GM20431 (cell line): Measurements from ENCODE around the gene DAAM1.

Experiments used
- in situ Hi-C: fragments of 300-500 bp; cut with MseI, MboI; formaldehyde crosslinking; loops from one replicate; pipeline ENCODE4 v1.15.0; 2020; ENCODE audit warnings: low sequenced_read_pairs; ENCODE audit not compliant: unreplicated experiment

The DAAM1 gene

DNA sequence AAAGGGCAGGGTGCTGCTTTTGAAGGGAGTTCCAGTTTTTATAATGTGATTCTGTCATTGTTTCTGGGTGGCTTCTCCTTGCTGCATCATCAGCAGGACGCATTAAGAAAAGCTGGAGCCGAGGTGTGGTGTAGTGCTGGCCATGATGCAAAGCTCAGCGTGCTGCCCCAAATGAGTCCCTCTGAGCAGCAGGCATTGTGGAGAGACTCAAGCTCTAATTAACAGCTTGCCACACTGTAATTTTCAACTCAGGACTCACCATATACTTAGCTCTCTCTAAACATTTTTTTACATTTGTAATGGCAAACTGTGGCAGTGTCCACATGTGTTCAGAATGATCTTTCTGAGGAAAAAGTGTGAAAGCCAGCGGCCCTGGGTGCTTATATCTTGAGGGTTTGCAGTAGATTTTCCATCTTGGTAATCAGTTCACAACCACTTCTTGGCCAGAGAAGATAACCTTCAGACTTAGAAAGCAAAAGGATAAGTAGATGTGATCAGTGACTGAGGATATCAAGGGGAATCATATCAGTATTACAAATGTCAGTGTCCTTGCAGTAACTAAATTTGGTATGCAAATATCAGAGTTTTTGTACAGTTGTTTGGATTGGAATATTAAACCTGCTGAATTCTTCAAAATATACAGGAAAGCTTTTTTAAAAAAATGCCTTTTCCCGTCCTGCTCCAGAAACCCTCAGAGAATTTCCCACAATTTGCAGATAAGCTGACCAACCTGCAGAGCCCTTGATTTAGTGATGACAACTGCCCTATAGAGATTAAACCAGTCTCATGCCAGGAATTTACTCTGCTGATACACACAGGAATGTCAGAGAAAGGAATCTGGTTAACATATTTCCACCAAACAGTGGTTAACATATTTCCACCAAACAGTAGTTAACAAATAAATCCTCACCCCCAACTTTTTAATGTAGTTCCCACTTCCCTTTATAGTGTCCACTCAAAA is 63.6 kb downstream of the DAAM1 start:
- in situ Hi-C loops = no loop called here

DNA sequence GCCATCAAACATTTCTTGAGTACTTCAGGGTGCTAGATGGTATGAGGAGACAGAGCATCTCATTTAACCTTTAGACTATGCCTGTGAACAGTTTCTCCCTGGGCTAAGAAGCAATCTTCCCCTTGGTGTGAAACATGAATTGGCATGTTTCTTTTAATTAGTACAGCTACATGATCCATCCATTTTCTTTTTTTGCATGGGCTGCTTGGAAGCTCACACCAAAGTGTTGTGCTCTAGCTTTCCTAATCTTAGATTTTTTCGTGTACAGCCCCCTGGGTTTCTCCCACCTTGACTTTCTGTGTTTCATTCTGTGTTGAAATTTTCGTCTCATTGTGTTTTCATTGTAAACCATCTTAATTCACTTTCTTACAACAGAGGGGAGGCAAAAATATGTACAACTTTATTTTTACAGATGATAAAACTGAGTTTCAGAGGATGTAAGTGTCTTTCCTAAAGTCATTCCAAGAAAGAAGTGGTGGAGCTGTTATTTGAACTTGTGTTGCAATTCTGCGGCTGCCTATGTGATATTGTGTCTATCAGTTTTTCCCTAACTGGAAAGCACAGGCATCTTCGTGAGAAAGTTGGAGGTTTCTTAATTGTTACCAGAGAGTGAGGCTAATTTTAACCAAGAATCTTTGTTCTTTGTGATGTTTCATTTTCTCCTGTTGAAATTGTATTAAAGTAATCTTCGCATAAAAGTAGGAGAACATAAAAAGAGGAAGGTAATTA is 64.5 kb downstream of the DAAM1 start:
- in situ Hi-C loops = no loop called here

DNA sequence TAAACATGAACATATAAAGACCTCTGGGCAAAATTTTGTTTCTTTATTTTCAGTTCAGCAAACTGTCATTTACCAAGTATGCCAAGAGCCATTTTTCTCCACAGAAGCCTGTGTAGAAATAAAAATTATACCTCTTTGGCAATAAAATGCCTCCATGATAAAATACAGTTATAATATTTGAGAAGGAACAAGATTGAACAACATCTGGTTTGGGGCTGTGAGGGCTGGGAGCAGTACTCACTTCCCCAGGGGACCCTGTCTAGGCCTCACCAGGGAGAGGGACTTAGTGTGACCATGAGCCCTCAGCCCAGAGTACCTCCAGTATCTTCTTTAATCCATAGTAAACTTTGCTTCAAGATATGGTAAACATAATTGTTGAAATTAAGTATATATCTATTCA is 65.1 kb downstream of the DAAM1 start:
- in situ Hi-C loops = no loop called here

DNA sequence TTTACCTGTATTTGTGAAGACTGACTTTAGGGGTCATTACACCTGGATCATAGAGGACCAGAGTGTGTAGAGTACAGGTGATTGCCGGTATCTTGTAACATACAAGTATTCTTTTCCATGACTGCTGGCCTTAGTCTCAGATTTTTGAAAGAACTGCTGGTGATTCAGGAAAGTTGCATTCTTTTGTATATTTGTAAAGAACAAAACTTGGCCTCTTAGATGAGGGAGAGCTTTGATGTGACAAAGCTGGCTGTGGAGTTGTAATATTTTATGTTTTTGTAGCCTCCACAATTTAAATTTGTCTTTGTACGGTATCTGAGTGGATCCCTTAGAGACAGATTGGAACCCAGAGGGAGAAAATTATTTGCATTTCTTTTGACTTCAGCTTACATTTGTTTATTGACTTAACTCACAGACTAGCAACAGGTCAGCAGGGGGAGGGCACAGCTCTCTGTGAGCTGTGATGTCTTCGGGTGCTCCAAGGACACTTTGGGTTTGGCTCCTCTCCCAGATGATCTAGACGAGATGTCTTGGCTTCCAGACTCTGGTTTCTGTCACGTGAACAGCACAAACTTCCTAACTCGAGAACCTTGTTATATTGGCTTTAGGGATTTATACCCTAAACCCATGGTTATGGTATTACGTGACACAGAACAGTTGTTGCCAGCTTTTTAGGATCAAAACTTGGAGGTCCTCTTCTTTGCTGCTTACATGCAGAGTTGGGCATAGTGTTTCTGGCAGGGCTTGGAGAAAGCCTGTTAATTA is 65.9 kb downstream of the DAAM1 start:
- in situ Hi-C loops = no loop called here

DNA sequence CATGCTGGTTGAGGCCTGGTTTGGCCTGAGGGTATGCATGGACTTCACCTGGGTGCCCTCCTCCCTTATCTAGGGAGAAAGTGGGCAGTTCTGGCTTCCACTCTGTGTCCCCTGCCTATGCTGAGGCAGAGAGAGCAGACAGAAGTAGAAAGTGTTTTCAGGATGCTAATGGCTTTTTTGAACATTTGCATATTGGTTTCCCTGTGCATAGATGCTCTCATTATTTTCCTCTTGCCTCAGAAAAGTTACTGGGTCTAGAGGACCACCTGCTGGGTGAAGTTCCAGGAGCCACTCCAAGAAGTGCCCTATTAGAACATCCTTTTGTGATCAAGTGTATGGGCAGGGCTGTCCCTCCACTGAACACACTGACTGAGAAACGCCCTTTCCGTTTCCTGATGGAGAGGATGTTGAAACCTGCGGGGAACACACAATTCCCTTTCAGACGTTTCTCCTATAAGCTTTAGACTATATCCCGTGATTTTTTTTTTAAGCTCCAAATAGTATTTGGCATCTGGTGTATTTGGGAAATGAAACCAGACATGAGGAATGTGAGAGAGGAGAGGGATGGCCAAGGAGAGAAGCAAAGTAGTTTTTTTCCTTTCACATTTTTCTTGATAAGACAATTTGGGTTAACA is 66.6 kb downstream of the DAAM1 start:
- in situ Hi-C loops = no loop called here

DNA sequence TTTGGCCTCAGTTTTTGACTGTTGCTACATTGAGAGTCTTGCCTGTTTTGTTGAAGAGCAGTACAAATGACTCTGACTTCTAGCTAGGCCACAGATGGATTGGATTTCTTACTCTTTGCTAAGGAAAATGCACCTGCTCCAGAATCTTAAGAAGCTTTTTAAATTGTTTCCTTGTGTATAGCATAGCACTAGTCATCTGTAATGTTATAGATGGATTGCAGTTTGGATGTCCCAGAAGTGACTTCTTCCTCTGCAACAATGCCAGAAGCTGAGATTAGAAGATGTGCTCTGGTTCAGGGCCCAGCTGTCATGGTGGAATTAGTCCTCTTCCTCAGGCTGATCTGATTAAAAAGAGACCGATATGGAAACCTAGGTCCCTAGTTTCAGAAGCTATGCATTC is 67.9 kb downstream of the DAAM1 start:
- in situ Hi-C loops = no loop called here

DNA sequence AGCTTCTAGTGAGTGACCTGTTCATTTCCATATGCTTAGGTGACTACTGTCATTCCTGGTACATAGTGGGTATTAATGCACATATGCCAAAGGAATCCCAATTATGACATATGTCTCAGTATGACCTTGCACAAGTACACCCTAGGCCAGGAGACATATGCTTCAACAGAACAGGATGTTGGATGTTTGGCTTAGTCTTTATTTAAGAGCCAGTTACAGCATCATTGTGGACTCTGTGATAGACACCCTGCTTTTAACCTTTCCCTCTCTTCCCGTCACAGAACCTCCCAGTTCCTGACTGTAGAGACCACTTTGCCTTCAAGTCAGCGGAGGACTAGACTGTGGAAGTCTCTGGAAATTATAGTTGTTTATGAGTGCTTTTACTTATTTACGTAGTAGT is 72.9 kb downstream of the DAAM1 start:
- in situ Hi-C loops = no loop called here

DNA sequence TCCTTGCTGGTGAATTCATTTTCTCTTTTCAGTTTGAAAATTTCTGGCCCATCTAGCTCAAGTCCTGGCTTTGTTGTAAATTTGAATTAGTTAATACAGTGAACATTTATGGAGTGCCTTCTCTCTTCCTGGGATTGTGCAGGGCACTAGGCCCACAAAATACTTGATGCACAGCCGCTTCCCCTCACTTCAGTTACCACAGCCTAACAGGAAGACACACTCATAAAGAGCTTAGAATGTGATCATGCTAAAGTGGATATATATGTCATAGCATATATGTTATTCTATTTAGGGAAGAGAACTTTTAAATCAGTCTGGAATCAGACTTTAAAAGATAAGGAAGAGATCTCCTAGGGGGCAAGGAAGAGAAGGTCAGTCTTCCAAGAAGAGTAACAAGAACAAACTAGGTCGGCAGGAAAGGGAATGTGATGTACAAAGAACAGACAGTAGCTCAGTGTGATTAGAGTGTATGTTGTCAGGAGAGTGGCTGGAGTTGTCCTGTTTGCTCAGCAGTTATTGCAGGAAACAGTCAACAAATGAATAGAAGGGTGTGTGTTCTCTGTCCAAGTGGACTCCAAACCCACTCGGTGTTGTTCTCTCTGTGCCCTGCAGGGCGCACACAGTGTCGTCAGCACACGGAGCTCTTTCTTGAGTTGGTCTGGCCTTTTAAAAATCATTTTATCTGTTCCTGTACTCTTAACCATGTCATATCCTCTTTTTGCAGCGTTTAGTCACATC is 74.4 kb downstream of the DAAM1 start:
- in situ Hi-C loops = no loop called here

DNA sequence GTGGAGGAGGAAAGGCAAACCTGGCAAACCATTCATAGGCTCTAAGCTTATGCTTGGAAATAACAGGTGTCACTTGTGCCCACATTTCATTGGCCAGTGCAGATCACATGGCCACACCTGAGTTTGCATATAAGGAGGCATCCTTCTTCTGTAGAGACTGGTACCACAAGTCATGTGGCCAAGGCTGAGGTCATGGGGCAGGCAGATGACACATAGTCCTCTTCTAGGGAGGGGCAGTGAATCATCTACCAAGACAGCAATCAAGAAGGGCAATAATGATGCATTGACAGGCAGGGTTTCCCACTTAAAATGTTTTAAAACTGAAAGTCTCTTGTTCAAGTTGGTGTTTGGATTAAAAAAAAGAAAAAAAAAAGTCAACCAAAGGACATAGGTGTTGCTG is 77.3 kb downstream of the DAAM1 start:
- in situ Hi-C loops = no loop called here

DNA sequence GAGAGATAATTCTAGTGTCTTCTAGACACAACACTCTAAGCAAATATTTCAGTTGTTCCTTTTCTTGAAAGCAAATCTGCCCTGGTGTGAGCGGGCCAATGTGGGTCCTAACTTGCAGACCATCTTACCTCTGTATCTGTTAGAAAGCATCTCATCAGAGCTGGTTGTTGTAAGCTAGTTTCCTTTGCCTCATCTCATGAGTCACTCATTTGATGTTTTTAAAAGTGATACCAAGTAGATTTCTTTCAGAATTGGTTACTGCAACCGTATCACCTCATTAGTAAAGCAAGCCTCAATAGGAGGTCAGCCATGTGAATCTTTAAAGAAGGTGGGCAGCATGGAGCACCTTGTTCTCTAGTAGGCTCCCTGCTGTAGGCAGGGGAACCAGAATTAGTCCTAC is 78.6 kb downstream of the DAAM1 start:
- in situ Hi-C loops = no loop called here

DNA sequence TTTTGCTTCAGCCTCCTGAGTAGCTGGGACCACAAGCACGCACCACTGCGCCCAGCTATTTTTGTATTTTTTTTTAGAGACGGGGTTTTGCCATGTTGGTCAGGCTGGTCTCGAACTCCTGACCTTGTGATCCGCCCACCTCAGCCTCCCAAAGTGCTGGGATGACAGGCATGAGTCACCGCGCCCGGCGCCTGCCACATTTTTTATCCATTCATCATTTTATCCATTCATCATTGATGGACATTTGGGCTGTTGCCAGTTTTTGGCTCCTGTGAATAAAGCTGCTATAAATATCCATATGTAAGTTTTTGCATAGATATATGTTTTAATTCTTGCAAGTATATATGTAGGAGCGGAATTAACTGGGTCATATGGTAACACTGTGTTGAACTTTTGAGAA is 79.5 kb downstream of the DAAM1 start:
- in situ Hi-C loops = no loop called here

DNA sequence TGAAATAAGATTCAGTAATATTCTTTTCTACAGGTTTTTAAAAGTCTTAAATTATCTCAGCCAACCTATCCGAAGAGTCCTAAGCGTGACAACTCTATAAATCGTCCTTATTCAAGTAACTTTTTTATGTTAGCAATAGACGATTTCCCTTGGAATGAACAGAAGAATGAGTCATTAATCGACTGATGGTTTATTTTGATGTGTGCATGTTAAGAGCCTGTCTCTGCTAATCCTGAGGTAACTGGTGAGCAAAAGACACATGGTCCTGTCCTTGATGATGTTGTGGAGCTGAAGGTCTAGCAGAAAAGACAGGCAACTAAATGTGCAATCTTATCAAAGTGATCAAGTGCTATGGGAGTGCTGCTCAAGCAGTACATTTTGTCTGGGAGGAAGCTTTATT is 80.4 kb downstream of the DAAM1 start:
- in situ Hi-C loops = no loop called here

DNA sequence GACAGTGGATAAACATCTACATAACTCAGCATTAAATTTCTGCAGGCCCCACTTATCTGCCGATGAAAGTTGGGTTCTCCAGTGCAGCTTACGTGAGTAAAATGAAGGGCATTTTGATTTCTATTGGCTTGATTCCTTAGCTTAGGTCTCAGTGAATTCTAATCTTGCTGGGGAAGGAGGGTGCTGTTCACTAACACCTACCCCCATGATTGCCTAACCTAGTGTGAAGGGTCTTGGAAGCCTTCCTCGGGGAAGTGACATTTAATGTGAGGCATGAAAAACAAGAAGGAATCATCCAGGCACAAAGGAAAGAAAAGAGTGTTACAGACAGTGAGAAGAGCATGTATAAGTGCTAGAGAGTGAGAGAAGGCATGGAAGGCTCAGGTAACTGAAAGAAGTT is 81.0 kb downstream of the DAAM1 start:
- in situ Hi-C loops = no loop called here

DNA sequence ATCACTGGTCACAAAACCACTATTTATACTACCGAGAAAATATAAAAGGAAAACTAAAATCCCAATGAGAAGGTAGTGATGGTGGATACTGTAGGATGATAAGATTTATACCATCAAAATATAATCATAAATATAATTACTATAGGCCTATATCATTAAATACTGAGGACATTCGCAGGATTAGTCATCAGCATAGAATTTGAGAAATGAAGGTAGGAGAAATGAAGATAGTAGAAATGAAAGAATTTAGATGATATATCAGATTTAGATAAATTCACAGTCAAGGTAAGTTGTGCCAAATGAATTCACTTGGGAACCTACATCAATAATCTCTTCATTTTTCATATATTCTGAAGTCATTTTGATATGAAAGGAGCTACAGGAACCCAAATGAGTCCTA is 82.8 kb downstream of the DAAM1 start:
- in situ Hi-C loops = no loop called here

DNA sequence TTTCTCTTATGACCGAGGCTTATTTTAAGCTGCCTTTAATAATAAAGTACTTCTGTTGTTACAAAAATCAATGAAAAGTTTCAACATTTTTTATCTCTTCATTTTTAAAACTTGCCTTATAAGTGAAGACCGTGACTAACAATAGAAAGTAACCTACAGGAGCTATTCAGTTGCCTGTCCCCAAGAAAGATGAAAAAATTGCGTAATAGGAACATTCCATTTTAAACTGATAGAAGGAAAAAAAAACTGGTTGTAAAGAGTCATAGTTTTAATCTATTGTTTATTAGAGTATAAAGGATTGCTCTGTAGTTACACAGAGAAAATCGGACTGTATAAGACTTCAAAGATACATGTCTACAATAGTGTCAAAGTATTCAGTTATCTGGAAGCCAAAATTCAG is 83.3 kb downstream of the DAAM1 start:
- in situ Hi-C loops = no loop called here

DNA sequence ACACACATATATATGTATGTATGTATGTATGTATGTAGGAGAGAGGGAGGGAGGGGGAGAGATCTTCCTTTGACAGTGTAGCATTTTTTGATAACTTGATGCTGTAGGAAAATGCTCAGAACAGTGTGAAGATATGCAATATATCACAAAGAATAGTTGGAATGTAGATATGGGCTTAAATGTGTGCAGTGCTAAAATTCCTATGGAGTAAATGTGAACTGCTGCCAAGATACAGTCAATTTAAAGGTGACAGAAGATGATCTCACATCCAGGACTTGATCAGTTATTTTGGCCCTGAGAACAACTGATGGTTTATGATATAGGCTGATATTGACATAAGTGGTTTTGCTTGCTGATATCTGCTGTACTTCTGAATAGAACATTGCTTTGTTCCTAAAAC is 84.2 kb downstream of the DAAM1 start:
- in situ Hi-C loops = no loop called here

DNA sequence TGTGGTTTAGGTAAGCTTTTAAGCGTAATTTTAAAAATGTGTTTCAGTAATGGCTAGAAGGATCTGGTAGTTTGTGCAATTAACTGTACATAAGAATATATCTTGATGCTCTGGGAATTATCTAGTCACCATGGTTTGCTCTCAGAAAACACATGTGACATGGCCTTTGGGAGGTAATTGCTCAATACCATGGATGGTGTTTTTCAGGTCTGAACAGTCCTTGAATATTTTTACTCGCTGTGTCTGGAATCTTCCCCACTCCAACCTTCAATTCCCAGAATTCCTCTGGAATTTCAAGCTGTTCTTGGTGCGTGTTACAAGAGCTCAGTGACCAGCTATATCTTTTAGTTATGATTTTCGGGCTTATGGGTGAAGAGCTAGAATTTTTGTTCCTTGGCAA is 85.3 kb downstream of the DAAM1 start:
- in situ Hi-C loops = no loop called here

DNA sequence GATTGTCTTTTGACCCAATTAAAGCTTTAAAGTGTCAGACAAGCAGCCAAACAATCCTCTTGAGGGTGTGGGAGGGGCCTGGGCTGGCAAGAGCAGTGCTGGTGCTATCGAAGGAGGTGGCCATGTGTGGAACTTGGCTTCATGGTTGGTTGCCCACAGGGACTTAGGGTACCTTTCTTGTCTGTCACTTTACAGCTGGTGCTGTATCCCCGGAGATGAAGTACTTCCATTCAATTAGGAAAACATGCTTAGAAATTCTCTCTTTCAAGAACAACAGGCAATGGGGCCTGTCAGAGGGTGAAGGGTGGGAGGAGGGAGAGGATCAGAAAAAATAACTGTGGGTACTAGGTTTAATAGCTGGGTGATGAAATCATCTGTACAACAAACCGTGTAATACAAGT is 86.5 kb downstream of the DAAM1 start:
- in situ Hi-C loops = no loop called here

DNA sequence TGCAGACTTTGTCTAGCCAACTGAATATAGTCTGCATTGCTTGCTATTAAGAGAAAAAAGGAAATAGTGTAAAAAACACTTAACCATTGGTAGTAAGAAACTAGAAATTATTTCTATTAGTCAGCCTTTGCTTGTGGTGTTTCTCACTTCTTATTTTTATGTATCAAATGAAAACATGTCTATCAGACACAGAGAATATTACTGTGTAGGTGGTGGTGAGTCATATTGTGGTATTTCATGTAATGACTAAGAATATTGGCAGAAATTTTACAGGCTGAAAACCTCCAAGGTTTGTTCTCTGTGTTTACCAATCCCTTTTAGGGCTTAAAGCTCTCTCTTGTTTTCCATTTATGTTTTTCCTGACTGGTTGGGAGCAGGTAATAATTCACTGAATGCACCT is 87.2 kb downstream of the DAAM1 start:
- in situ Hi-C loops = no loop called here

DNA sequence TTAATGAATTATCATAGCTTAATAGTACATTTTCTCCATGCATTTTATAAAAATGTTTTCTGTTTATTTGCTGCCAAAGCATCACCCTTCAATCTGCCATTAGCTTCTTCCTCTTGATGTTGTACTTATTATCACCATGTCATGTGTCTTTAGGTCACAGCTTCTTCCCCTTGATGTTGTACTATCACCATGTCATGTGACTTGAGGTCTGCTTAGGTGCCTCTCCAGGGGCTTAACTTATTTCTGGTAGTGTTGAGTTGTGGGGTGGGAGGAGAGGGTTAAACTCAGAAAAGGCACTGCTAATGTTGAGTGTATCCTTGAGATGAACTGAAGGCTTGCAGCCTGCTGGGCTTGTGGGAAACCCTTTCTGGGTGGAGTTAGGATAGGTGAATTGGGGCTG is 87.8 kb downstream of the DAAM1 start:
- in situ Hi-C loops = no loop called here
